ENCODE measurements around the gene MRPL33. TPM values are rescaled to one million over a fixed set of nuclear protein-coding genes. Genes with fewer than 3 reads are reported as not detected.

Gene MRPL33
- total RNA-seq, 1 donor: 105 TPM

DNA sequence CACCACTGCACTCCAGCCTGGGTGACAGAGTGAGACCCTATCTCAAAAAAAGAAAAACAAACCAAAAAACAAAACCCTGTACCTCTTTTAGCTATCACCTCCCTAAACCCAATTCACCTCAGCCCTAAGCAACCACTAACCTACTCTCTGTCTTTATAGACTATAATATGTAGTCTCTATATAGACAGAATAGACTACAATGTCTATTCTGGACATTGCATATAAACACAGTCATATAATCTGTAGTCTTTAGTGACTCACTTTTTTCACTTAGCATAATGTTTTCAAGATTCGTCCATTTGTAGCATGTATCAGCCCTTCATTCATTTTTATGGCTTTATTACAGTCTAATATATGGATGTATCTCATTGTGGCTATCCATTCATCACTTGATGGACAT, 37.2 kb upstream of the MRPL33 start:
- H3K4me1 ChIP-seq (ENCODE audit: insufficient read depth, low read length): peaks cover 14% of the 10 kb centered on the region
- TF ChIP-seq, protein P1, sequence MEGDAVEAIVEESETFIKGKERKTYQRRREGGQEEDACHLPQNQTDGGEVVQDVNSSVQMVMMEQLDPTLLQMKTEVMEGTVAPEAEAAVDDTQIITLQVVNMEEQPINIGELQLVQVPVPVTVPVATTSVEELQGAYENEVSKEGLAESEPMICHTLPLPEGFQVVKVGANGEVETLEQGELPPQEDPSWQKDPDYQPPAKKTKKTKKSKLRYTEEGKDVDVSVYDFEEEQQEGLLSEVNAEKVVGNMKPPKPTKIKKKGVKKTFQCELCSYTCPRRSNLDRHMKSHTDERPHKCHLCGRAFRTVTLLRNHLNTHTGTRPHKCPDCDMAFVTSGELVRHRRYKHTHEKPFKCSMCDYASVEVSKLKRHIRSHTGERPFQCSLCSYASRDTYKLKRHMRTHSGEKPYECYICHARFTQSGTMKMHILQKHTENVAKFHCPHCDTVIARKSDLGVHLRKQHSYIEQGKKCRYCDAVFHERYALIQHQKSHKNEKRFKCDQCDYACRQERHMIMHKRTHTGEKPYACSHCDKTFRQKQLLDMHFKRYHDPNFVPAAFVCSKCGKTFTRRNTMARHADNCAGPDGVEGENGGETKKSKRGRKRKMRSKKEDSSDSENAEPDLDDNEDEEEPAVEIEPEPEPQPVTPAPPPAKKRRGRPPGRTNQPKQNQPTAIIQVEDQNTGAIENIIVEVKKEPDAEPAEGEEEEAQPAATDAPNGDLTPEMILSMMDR (IDR thresholded peaks at IDR 0.05; ENCODE audit: extremely low read depth, low read depth, low read length): no peak

DNA sequence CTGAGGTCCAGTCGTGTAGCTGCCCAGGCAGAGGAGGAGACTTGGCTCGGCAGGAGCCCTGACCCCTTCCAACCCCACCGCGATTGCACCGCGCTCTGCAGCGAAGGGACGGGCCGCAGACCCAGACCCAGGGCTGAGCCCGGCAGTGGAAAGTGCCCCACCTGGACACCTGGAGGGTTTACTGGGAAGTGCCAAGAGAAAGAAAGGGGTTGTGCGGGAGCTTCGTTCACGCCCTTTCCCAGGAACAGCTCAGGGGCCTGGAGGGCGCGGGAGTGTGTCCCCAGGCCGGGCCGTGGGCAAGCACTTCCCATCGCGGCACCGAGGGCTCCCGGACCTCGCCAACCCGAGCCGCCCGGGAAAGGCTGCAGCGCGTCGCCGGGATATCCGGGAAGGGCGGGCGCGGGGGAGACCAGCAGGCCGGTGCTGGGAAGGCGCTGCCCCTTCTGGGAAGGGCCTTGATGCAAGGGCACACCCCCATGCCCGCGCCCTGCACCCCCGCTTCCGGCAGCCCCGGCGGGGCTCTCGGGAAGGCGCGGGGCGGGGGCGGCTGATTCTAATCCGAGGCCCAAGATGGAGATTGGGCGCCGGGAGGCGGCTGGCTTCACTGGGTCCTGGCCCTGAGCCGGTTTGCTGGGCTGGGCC, 36.1 kb upstream of the MRPL33 start:
- Histone ChIP-seq H4K20me1 (ENCODE audit: insufficient read depth, low read length) (no peaks in the 10 kb centered on the region), H3K36me3 (ENCODE audit: insufficient read depth, low read length) (no peaks in the 10 kb centered on the region), H2AFZ (ENCODE audit: low read length) (peak overlapping the region; percentile 85), H3K79me2 (ENCODE audit: insufficient read depth, low read length) (no peaks in the 10 kb centered on the region), H3K4me2 (ENCODE audit: insufficient read depth, low read length) (peak overlapping the region; percentile 82), H3K9me3 (ENCODE audit: low read depth, low read length) (no peaks in the 10 kb centered on the region), H3K27ac (ENCODE audit: low read depth, low read length) (peak overlapping the region; percentile 62), H3K27me3 (ENCODE audit: insufficient read depth, low read length) (no peaks in the 10 kb centered on the region), H3K4me1 (ENCODE audit: insufficient read depth, low read length) (peaks cover 14% of the 10 kb centered on the region), H3K4me3 (ENCODE audit: insufficient read depth, low read length) (peak overlapping the region; percentile 72)
- TF ChIP-seq, protein P1 (IDR thresholded peaks at IDR 0.05; ENCODE audit: extremely low read depth, low read depth, low read length): no peak
- DNase-seq (ENCODE audit: insufficient read length, low spot score, missing footprints): peak; percentile 95

More for the DNA sequence above, 37.2 kb upstream of the MRPL33 start:
- Histone ChIP-seq H3K9me3 (ENCODE audit: low read depth, low read length) (no peaks in the 10 kb centered on the region), H2AFZ (ENCODE audit: low read length) (no peak overlapping the region), H3K4me3 (ENCODE audit: insufficient read depth, low read length) (no peak overlapping the region), H3K27me3 (ENCODE audit: insufficient read depth, low read length) (no peaks in the 10 kb centered on the region), H3K36me3 (ENCODE audit: insufficient read depth, low read length) (no peaks in the 10 kb centered on the region), H3K27ac (ENCODE audit: low read depth, low read length) (no peak overlapping the region), H4K20me1 (ENCODE audit: insufficient read depth, low read length) (no peaks in the 10 kb centered on the region), H3K4me2 (ENCODE audit: insufficient read depth, low read length) (peak overlapping the region; percentile 82), H3K79me2 (ENCODE audit: insufficient read depth, low read length) (no peaks in the 10 kb centered on the region)
- no peak for DNase-seq (ENCODE audit: insufficient read length, low spot score, missing footprints)

DNA sequence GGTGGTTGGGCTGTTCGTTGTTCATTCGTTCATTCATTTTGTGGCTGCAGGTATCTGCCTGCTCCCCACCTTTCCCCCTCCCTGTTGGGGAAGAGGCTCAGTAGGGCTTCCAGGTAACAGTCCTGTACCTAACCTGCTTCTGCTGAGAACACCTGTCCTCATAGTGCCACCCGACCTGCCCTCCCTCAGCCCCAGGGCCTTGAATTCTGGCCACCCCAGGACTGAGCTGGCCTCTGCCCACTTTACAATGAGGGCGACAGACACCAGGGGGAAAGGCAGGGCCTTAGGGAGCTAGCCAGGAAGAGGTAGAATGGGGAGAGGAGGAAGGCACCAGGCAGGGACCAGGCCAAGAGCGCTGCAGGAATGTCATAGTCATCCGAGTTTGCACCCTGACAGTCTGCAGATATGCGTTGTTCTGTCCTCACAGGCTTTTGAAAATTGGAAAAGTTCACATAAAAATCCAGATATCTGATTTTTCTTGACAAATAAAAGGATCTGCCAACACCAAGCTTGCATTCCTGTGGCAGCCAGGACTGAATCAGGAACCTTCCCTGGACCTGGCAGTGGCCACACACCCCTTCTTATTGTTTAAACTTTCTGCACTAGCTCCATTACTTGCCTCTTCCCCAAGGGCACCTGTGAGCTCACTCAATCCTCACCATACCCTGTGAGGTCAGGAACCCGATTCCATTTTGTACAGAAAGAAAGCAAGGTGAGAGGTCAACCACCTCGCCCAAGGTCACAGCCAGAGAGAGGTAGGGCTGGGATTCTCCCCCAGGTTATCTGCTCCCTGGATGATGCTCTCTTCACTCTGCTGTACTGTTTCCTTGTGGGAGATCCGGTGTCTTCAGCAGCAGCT, 35.3 kb upstream of the MRPL33 start:
- peak overlapping the region; percentile 62 for H3K27ac ChIP-seq (ENCODE audit: low read depth, low read length)
- H3K4me3 ChIP-seq (ENCODE audit: insufficient read depth, low read length): peak overlapping the region; percentile 72

More for the DNA sequence above, 35.3 kb upstream of the MRPL33 start:
- H2AFZ ChIP-seq (ENCODE audit: low read length): peak overlapping the region; percentile 85
- H3K27me3 ChIP-seq (ENCODE audit: insufficient read depth, low read length): no peaks in the 10 kb centered on the region
- DNase-seq (ENCODE audit: insufficient read length, low spot score, missing footprints): peak; percentile 76
- peaks cover 14% of the 10 kb centered on the region for H3K4me1 ChIP-seq (ENCODE audit: insufficient read depth, low read length)
- peak overlapping the region; percentile 82 for H3K4me2 ChIP-seq (ENCODE audit: insufficient read depth, low read length)
- no peaks in the 10 kb centered on the region for H3K79me2 ChIP-seq (ENCODE audit: insufficient read depth, low read length)
- H3K36me3 ChIP-seq (ENCODE audit: insufficient read depth, low read length): no peaks in the 10 kb centered on the region
- TF ChIP-seq, protein P1 (IDR thresholded peaks at IDR 0.05; ENCODE audit: extremely low read depth, low read depth, low read length): no peak
- no peaks in the 10 kb centered on the region for H4K20me1 ChIP-seq (ENCODE audit: insufficient read depth, low read length)
- no peaks in the 10 kb centered on the region for H3K9me3 ChIP-seq (ENCODE audit: low read depth, low read length)
